Fibroblast of lung (primary cell): ENCODE data around the gene IPO11.

Experiments used
- CTCF ChIP-seq, 2 donors: IDR thresholded peaks in 1 of 2; conservative IDR thresholded peaks in 1 of 2; 1 replicate in 1 of 2; 2 replicates in 1 of 2; pipeline ENCODE4 v1.5.1; 2011 to 2012; ENCODE audit warnings: low read length in 2 of 2, control low read depth in 1 of 2, inconsistent platforms in 1 of 2, low read depth in 1 of 2, mild to moderate bottlenecking in 1 of 2
- EZH2 ChIP-seq: IDR thresholded peaks from 2 replicates; pipeline ENCODE4 v1.5.1; 2012; ENCODE audit warnings: low read length, control low read depth, mild to moderate bottlenecking; ENCODE audit errors: missing control alignments

GRCh38 chr5:62550103-62550502 is 137.5 kb downstream of the IPO11 start:
- TF ChIP-seq EZH2: no peak
- no peak for TF ChIP-seq CTCF (conservative IDR thresholded peaks at IDR 0.05 in 1 of 2, IDR thresholded peaks at IDR 0.05 in 1 of 2; ENCODE audit: low read depth in 1 of 2, low read length in 2 of 2)
